ENCODE data around the gene UNC13A.

DNA sequence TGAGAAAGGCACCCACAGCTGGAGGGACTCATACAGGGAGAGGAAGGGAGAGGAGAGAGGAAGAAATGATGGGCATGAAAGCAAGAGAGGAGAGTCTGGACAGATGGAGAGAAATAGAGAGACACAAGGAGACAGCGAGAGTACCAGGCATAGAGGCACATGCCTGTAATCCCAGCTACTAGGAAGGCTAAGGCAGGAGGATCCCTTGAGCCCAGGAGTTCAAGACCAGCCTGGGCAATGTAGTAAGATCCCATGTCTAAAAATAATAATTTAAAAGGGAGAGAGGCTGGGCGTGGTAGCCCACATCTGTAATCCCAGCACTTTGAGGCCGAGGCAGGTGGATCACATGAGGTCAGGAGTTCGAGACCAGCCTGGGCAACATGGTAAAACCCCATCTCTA lies 9.3 kb downstream of the UNC13A start:
- TF ChIP-seq HMG20A (CRISPR knock-in tag; IDR thresholded peaks at IDR 0.05; ENCODE audit: borderline replicate concordance) (no peak), ATF1 (CRISPR knock-in tag; IDR thresholded peaks at IDR 0.05) (no peak), ZSCAN25 (CRISPR knock-in tag; IDR thresholded peaks at IDR 0.05) (no peak), ZFP41 (CRISPR knock-in tag; IDR thresholded peaks at IDR 0.05; ENCODE audit: borderline replicate concordance) (no peak), FOXJ3 (CRISPR knock-in tag; IDR thresholded peaks at IDR 0.05; ENCODE audit: borderline replicate concordance) (no peak), ZNF121 (CRISPR knock-in tag; IDR thresholded peaks at IDR 0.05) (no peak), CBFB (CRISPR knock-in tag; IDR thresholded peaks at IDR 0.05) (no peak)
- TF ChIP-seq, protein P1, sequence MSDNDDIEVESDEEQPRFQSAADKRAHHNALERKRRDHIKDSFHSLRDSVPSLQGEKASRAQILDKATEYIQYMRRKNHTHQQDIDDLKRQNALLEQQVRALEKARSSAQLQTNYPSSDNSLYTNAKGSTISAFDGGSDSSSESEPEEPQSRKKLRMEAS (IDR thresholded peaks at IDR 0.05) = no peak
- TF ChIP-seq, protein P2, sequence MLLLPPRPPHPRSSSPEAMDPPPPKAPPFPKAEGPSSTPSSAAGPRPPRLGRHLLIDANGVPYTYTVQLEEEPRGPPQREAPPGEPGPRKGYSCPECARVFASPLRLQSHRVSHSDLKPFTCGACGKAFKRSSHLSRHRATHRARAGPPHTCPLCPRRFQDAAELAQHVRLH (CRISPR knock-in tag; IDR thresholded peaks at IDR 0.05; ENCODE audit: borderline replicate concordance, low read depth) = no peak

All from HepG2 (cell line).